ENCODE measurements around the gene SIAH1.
A peak's percentile ranks its signal among the peaks of the same experiment; 100 is the strongest.
"Not testable (repeated sequence)": the region's sequence is repeated elsewhere in the genome, so short reads cannot be mapped to it uniquely, and the experiment has no call there.

SIAH1 gene

GRCh38 chr16:48365601-48366164 is 19.5 kb downstream of the SIAH1 start:
- peak; percentile 56 for DNase-seq

GRCh38 chr16:48365025-48365600 is 20.1 kb downstream of the SIAH1 start:
- DNase-seq, result no peak

- DNase-seq, result no peak
Measured at GRCh38 chr16:48361540-48362144, 23.6 kb downstream of the SIAH1 start.

GRCh38 chr16:48361012-48361411 is 24.2 kb downstream of the SIAH1 start:
- DNase-seq, result no peak

- no peak for DNase-seq
Measured at GRCh38 chr16:48359983-48360382, 25.2 kb downstream of the SIAH1 start.

GRCh38 chr16:48358419-48358818 is 26.8 kb downstream of the SIAH1 start:
- DNase-seq, result no peak

- DNase-seq, result no peak
Measured at GRCh38 chr16:48356633-48357376, 28.4 kb downstream of the SIAH1 start.

- DNase-seq, result no peak
Measured at GRCh38 chr16:48354877-48355855, 30.0 kb downstream of the SIAH1 start.

- not testable (repeated sequence) for DNase-seq
Measured at GRCh38 chr16:48354385-48354784, 30.8 kb downstream of the SIAH1 start.

- peak; percentile 51 for DNase-seq
Measured at GRCh38 chr16:48353565-48354163, 31.5 kb downstream of the SIAH1 start.

- DNase-seq, result no peak
Measured at GRCh38 chr16:48352648-48353390, 32.4 kb downstream of the SIAH1 start.

GRCh38 chr16:48350736-48351135 is 34.5 kb downstream of the SIAH1 start:
- no peak for DNase-seq

- no peak for DNase-seq
Measured at GRCh38 chr16:48347980-48348379, 37.2 kb downstream of the SIAH1 start.

- no peak for DNase-seq
Measured at GRCh38 chr16:48347191-48347865, 37.9 kb downstream of the SIAH1 start.

GRCh38 chr16:48342591-48342990 is 42.6 kb downstream of the SIAH1 start:
- no peak for DNase-seq

GRCh38 chr16:48340054-48340453 is 45.2 kb downstream of the SIAH1 start:
- DNase-seq, result no peak

- no peak for DNase-seq
Measured at GRCh38 chr16:48335961-48336360, 49.3 kb downstream of the SIAH1 start.

- DNase-seq, result no peak
Measured at GRCh38 chr16:48334325-48334724, 50.9 kb downstream of the SIAH1 start.

GRCh38 chr16:48332978-48333377 is 52.2 kb downstream of the SIAH1 start:
- DNase-seq, result no peak

GRCh38 chr16:48330841-48331192 is 54.4 kb downstream of the SIAH1 start:
- no peak for DNase-seq
